SK-N-SH (cell line): ENCODE data around the gene MEIKIN. TPM values are rescaled to one million over a fixed set of nuclear protein-coding genes. Genes with fewer than 3 reads are reported as not detected.

Source experiments
- CTCF ChIA-PET: fragments of 300-600, 350-600 bp; formaldehyde crosslinking; extraction: SDS; loops from one replicate; lab custom pipeline; 2021; lab: Yijun Ruan, JAX
- POLR2A ChIA-PET: fragments of 350-600 bp; sonication (Branson Sonifier 250); formaldehyde crosslinking; extraction: SDS; loops from one replicate; lab custom pipeline; 2020; ENCODE audit warnings: antibody characterized with exemption, inconsistent platforms; lab: Yijun Ruan, JAX
- DNase-seq: peaks from one replicate; pipeline ENCODE4 v3.0.0; 2012
- H2AFZ ChIP-seq: fragments of 200-600 bp; sonication (generic); 2 replicates; pipeline ENCODE4 v1.8.1; 2016; ENCODE audit warnings: antibody characterized with exemption, mild to moderate bottlenecking, low read depth
- H3F3A ChIP-seq: fragments of 200-600 bp; sonication (generic); replicated peaks from 2 replicates; pipeline ENCODE3; 2016; ENCODE audit warnings: antibody characterized with exemption, mild to moderate bottlenecking; ENCODE audit not compliant: insufficient read depth
- H3K27ac ChIP-seq, 2 experiments: fragments of 200-500 bp in 1 of 2; fragments of 200-600 bp in 1 of 2; sonication (Bioruptor generic) in 1 of 2; sonication (generic), shearing (Covaris generic) in 1 of 2; 2 replicates each; pipeline versions ENCODE4 v1.5.1 to v1.6.1; 2014 to 2016; ENCODE audit warnings: low read depth in 2 of 2, inconsistent platforms in 1 of 2, low read length in 1 of 2, mild to moderate bottlenecking in 1 of 2, mixed read lengths in 1 of 2
- H3K27me3 ChIP-seq: fragments of 200-600 bp; sonication (generic), shearing (Covaris generic); 2 replicates; pipeline ENCODE4 v1.6.1; 2016; ENCODE audit warnings: mixed run types; ENCODE audit not compliant: insufficient read depth
- H3K36me3 ChIP-seq, 2 experiments: fragments of 200-500 bp in 1 of 2; fragments of 200-600 bp in 1 of 2; sonication (Bioruptor generic) in 1 of 2; sonication (generic) in 1 of 2; replicated peaks in 1 of 2; 2 replicates each; pipeline versions ENCODE3 to v1.5.1; 2014 to 2016; ENCODE audit warnings: low read length in 1 of 2, mild to moderate bottlenecking in 1 of 2; ENCODE audit not compliant: insufficient read depth in 2 of 2, control insufficient read depth in 1 of 2
- H3K4me1 ChIP-seq, 2 experiments: fragments of 200-500 bp in 1 of 2; fragments of 200-600 bp in 1 of 2; sonication (Bioruptor generic) in 1 of 2; sonication (generic), shearing (Covaris generic) in 1 of 2; 2 replicates each; pipeline versions ENCODE4 v1.5.1 to v1.6.1; 2014 to 2016; ENCODE audit warnings: low read depth in 1 of 2, low read length in 1 of 2, mixed run types in 1 of 2; ENCODE audit not compliant: insufficient read depth in 2 of 2, control insufficient read depth in 1 of 2
- H3K4me2 ChIP-seq: fragments of 200-600 bp; sonication (generic), shearing (Covaris generic); 2 replicates; pipeline ENCODE4 v1.6.1; 2017; ENCODE audit warnings: mixed run types
- H3K4me3 ChIP-seq, 2 experiments: fragments of 200-500 bp in 1 of 2; fragments of 200-600 bp in 1 of 2; sonication (Bioruptor generic) in 1 of 2; sonication (generic), shearing (Covaris generic) in 1 of 2; 2 replicates each; pipeline versions ENCODE4 v1.5.1 to v1.8.1; 2014 to 2016; ENCODE audit warnings: low read depth in 2 of 2, inconsistent platforms in 1 of 2, low read length in 1 of 2, mild to moderate bottlenecking in 1 of 2, mixed read lengths in 1 of 2, moderate library complexity in 1 of 2
- H3K79me2 ChIP-seq: fragments of 200-600 bp; sonication (generic); 2 replicates; pipeline ENCODE4 v1.8.1; 2017; ENCODE audit warnings: mild to moderate bottlenecking; ENCODE audit not compliant: insufficient read depth
- H3K9ac ChIP-seq: fragments of 200-600 bp; sonication (generic); 2 replicates; pipeline ENCODE4 v1.6.1; 2017; ENCODE audit warnings: mixed run types
- H3K9me2 ChIP-seq: fragments of 200-600 bp; sonication (generic); 2 replicates; pipeline ENCODE4 v1.6.1; 2017; ENCODE audit warnings: mixed run types
- H3K9me3 ChIP-seq: fragments of 200-600 bp; sonication (generic); 2 replicates; pipeline ENCODE4 v1.6.1; 2017; ENCODE audit warnings: mixed run types, mild to moderate bottlenecking, moderate library complexity
- H4K20me1 ChIP-seq: fragments of 200-600 bp; sonication (generic); 2 replicates; pipeline ENCODE4 v1.6.1; 2017; ENCODE audit warnings: mild to moderate bottlenecking, mixed run types; ENCODE audit not compliant: insufficient read depth
- ELF1 ChIP-seq: IDR thresholded peaks from 2 replicates; pipeline ENCODE4 v1.4.0; 2012
- EP300 ChIP-seq, 2 experiments: IDR thresholded peaks; 2 replicates each; pipeline versions ENCODE4 v1.4.0 to v1.6.1; 2012; ENCODE audit warnings: borderline replicate concordance in 1 of 2, low read depth in 1 of 2, low read length in 1 of 2
- FOSL2 ChIP-seq: IDR thresholded peaks from 2 replicates; pipeline ENCODE4 v1.4.0; 2012; ENCODE audit warnings: low read depth, mild to moderate bottlenecking, moderate library complexity, borderline replicate concordance
- FOXM1 ChIP-seq: IDR thresholded peaks from 2 replicates; pipeline ENCODE4 v1.4.0; 2012; ENCODE audit warnings: low read depth, mild to moderate bottlenecking
- GABPA ChIP-seq: IDR thresholded peaks from 2 replicates; pipeline ENCODE4 v1.4.0; 2012; ENCODE audit warnings: low read depth, mild to moderate bottlenecking
- IRF3 ChIP-seq: fragments of 150-350 bp; IDR thresholded peaks from 2 replicates; pipeline ENCODE4 v1.6.1; 2016; ENCODE audit warnings: mild to moderate bottlenecking, low read depth, low read length
- JUND ChIP-seq: IDR thresholded peaks from 2 replicates; pipeline ENCODE4 v1.4.0; 2012
- MXI1 ChIP-seq: IDR thresholded peaks from 2 replicates; pipeline ENCODE4 v1.6.1; 2012; ENCODE audit warnings: mild to moderate bottlenecking, low read depth, low read length, improper control_type of control experiment
- NFIC ChIP-seq: IDR thresholded peaks from 2 replicates; pipeline ENCODE4 v1.4.0; 2012; ENCODE audit warnings: borderline replicate concordance
- NRF1 ChIP-seq: IDR thresholded peaks from 2 replicates; pipeline ENCODE4 v1.6.1; 2012; ENCODE audit warnings: low read depth, mild to moderate bottlenecking, low read length
- PBX3 ChIP-seq: IDR thresholded peaks from 2 replicates; pipeline ENCODE4; 2012
- RFX5 ChIP-seq: IDR thresholded peaks from 2 replicates; pipeline ENCODE4 v1.6.1; 2012; ENCODE audit warnings: mild to moderate bottlenecking, improper control_type of control experiment, low read length
- USF1 ChIP-seq: IDR thresholded peaks from 2 replicates; pipeline ENCODE4 v1.4.0; 2012; ENCODE audit warnings: low read depth, borderline replicate concordance
- USF2 ChIP-seq: fragments of 150-350 bp; IDR thresholded peaks from 2 replicates; pipeline ENCODE4 v1.6.1; 2017; ENCODE audit warnings: antibody characterized with exemption, low read length, low read depth, borderline replicate concordance
- YY1 ChIP-seq: IDR thresholded peaks from 2 replicates; pipeline ENCODE4 v1.4.0; 2012; ENCODE audit warnings: low read depth, mild to moderate bottlenecking
- ZBTB33 ChIP-seq: IDR thresholded peaks from 2 replicates; pipeline ENCODE4 v1.4.0; 2012; ENCODE audit warnings: low read depth, borderline replicate concordance
- polyA plus RNA-seq, 3 experiments: library from polyadenylated mRNA; depleted of rRNA; stranded (reverse); fragments of >200 nt; gene quantifications; 2 replicates each; pipeline ENCODE4 v1.2.3, GENCODE V29; 2012

MEIKIN gene
- polyA plus RNA-seq, 1 of the 3 experiments (the other 2 are of a cell fraction): not detected

- H3K27ac ChIP-seq: no peak overlapping the region
- ChIA-PET CTCF (interaction anchor here (1.7 kb wide), 1 partner anchor 265 kb away, joined by 3 read pairs; no protein-coding TSS in a partner anchor), POLR2A (no interaction called here)
- no peaks in the 10 kb centered on the region for H4K20me1 ChIP-seq
- no peaks in the 10 kb centered on the region for H3K36me3 ChIP-seq
- no peaks in the 10 kb centered on the region for H3K4me1 ChIP-seq
- TF ChIP-seq GABPA (no peak), ELF1 (no peak), NFIC (no peak), ZBTB33 (no peak), YY1 (no peak), PBX3 (no peak), MXI1 (no peak), EP300 (IDR thresholded peaks at IDR 0.05; ENCODE audit: borderline replicate concordance in 1 of 2, low read depth in 1 of 2, low read length in 1 of 2) (no peak), USF1 (no peak), RFX5 (no peak), FOXM1 (no peak), IRF3 (no peak), JUND (no peak), FOSL2 (no peak), NRF1 (no peak), USF2 (no peak)
- H3K4me2 ChIP-seq: no peak overlapping the region
- H3K9me3 ChIP-seq: no peaks in the 10 kb centered on the region
- H3K4me3 ChIP-seq: no peak overlapping the region
- no peaks in the 10 kb centered on the region for H3K9me2 ChIP-seq
- no peak for DNase-seq
- no peak overlapping the region for H2AFZ ChIP-seq
- no peaks in the 10 kb centered on the region for H3K27me3 ChIP-seq
- no peaks in the 10 kb centered on the region for H3F3A ChIP-seq
- no peaks in the 10 kb centered on the region for H3K79me2 ChIP-seq
- no peak overlapping the region for H3K9ac ChIP-seq
Measured at GRCh38 chr5:131854134-131854533, 91.3 kb downstream of the MEIKIN start.
